ENCODE data around the gene MRPL36.

GRCh38 chr5:1765880-1766235 lies 33.8 kb downstream of the MRPL36 start:
- TF ChIP-seq POLR2A (IDR thresholded peaks at IDR 0.05) = no peak
- no peak for TF ChIP-seq EP300 (IDR thresholded peaks at IDR 0.05)
- no peak for TF ChIP-seq POLR2AphosphoS5 (IDR thresholded peaks at IDR 0.05)
- no peak for TF ChIP-seq CTCF (IDR thresholded peaks at IDR 0.05)
